Measurements from ENCODE around the gene WDR88. TPM values are rescaled to one million over a fixed set of nuclear protein-coding genes. Genes with fewer than 3 reads are reported as not detected.

WDR88 gene
- total and polyA plus RNA-seq, 2 of the 8 experiments (the other 6 are each of a cell fraction or from before 2014, with no cell fraction given) = not detected

GRCh38 chr19:33157906-33158305 is 26.0 kb downstream of the WDR88 start (continued):
- TF ChIP-seq CHD7 (IDR thresholded peaks at IDR 0.05; ENCODE audit: insufficient replicate concordance, low read length) (no peak), POLR2A (IDR thresholded peaks at IDR 0.05; ENCODE audit: control extremely low read depth in 1 of 2, low read depth in 2 of 2, low read length in 2 of 2) (no peak), BACH1 (IDR thresholded peaks at IDR 0.05; ENCODE audit: low read length) (no peak), YY1 (IDR thresholded peaks at IDR 0.05; ENCODE audit: low read depth, low read length) (no peak), EZH2 (IDR thresholded peaks at IDR 0.05; ENCODE audit: low read depth, low read length, severe bottlenecking) (no peak), CREB1 (IDR thresholded peaks at IDR 0.05) (no peak), CBX8 (IDR thresholded peaks at IDR 0.05; ENCODE audit: borderline replicate concordance, low read depth, low read length) (no peak), CHD1 (IDR thresholded peaks at IDR 0.05; ENCODE audit: low read depth, low read length) (no peak), ZNF274 (IDR thresholded peaks at IDR 0.05; ENCODE audit: borderline replicate concordance, extremely low read depth, low read length) (no peak), CEBPB (IDR thresholded peaks at IDR 0.05; ENCODE audit: low read depth, low read length) (no peak), JUN (IDR thresholded peaks at IDR 0.05; ENCODE audit: low read depth, low read length) (no peak)

Data from H1 (cell line).